GM19238 (cell line): Measurements from ENCODE around the gene TYROBP.
"Not testable (repeated sequence)": the region's sequence is repeated elsewhere in the genome, so short reads cannot be mapped to it uniquely, and the experiment has no call there.

Experiments
- DNase-seq: peaks from one replicate; pipeline ENCODE4 v3.0.0; 2011; ENCODE audit warnings: low spot score; ENCODE audit not compliant: insufficient read length

The TYROBP gene

GRCh38 chr19:35908010-35908441 lies at the start of gene TYROBP:
Gene TYROBP (minus strand): TSS chr19:35908295. CDS start chr19:35908228, 67 bp downstream.
- DNase-seq: no peak

GRCh38 chr19:35957411-35957810 lies 49.3 kb upstream of the TYROBP start:
- not testable (repeated sequence) for DNase-seq

GRCh38 chr19:35955881-35956634 lies 48.0 kb upstream of the TYROBP start:
- no peak for DNase-seq

- no peak for DNase-seq
These were observed 41.0 kb upstream of the TYROBP start for GRCh38 chr19:35949131-35949530.

GRCh38 chr19:35946203-35946602 lies 38.1 kb upstream of the TYROBP start:
- DNase-seq: no peak

- no peak for DNase-seq
These were observed 37.2 kb upstream of the TYROBP start for GRCh38 chr19:35945121-35945790.

- DNase-seq: no peak
These were observed 36.5 kb upstream of the TYROBP start for GRCh38 chr19:35944556-35944955.

GRCh38 chr19:35943321-35944301 lies 35.5 kb upstream of the TYROBP start:
- DNase-seq: no peak

- DNase-seq: no peak
These were observed 34.1 kb upstream of the TYROBP start for GRCh38 chr19:35942235-35942634.

- DNase-seq: no peak
These were observed 32.7 kb upstream of the TYROBP start for GRCh38 chr19:35940839-35941238.

GRCh38 chr19:35940078-35940775 lies 32.1 kb upstream of the TYROBP start:
- DNase-seq: no peak

- no peak for DNase-seq
These were observed 31.4 kb upstream of the TYROBP start for GRCh38 chr19:35939307-35940077.

- no peak for DNase-seq
These were observed 30.5 kb upstream of the TYROBP start for GRCh38 chr19:35938282-35939224.

GRCh38 chr19:35937345-35938281 lies 29.5 kb upstream of the TYROBP start:
- no peak for DNase-seq

GRCh38 chr19:35936738-35937268 lies 28.7 kb upstream of the TYROBP start:
- no peak for DNase-seq

- no peak for DNase-seq
These were observed 28.0 kb upstream of the TYROBP start, which contains the start of gene LRFN3 for GRCh38 chr19:35935911-35936737. Gene LRFN3 (plus strand): TSS chr19:35936374. CDS start chr19:35939426, 3,052 bp downstream.
